GM12864 (cell line): Measurements from ENCODE around the gene FAM131A.

Source experiments
- DNase-seq: peaks from one replicate; pipeline ENCODE4 v3.0.0-alpha.2; 2011; ENCODE audit warnings: low read depth
- H3K4me3 ChIP-seq: 2 replicates; pipeline ENCODE4 v1.5.1; 2011; ENCODE audit warnings: mild to moderate bottlenecking, low read depth, low read length, control low read depth
- CTCF ChIP-seq: IDR thresholded peaks from 2 replicates; pipeline ENCODE4 v1.5.1; 2011; ENCODE audit warnings: low read depth, mild to moderate bottlenecking, moderate library complexity, low read length, control low read depth, inconsistent platforms; ENCODE audit errors: missing control alignments

Gene FAM131A

GRCh38 chr3:184345317-184346144, 8.1 kb downstream of the FAM131A start:
- no peak overlapping the region for H3K4me3 ChIP-seq
- DNase-seq, result no peak
- peak; percentile 56 for TF ChIP-seq CTCF

GRCh38 chr3:184346480-184347190, 9.2 kb downstream of the FAM131A start:
- DNase-seq, result no peak
- TF ChIP-seq CTCF, result no peak
- no peak overlapping the region for H3K4me3 ChIP-seq

- H3K4me3 ChIP-seq, result no peak overlapping the region
- TF ChIP-seq CTCF, result no peak
- DNase-seq, result no peak
Measured at GRCh38 chr3:184347321-184348056, 10.1 kb downstream of the FAM131A start.

GRCh38 chr3:184348057-184348382, 10.6 kb downstream of the FAM131A start:
- no peak overlapping the region for H3K4me3 ChIP-seq
- no peak for DNase-seq
- TF ChIP-seq CTCF, result no peak

GRCh38 chr3:184349563-184350470, 12.4 kb downstream of the FAM131A start:
- no peak for TF ChIP-seq CTCF
- DNase-seq, result no peak
- H3K4me3 ChIP-seq, result no peak overlapping the region

- no peak overlapping the region for H3K4me3 ChIP-seq
- no peak for DNase-seq
- TF ChIP-seq CTCF, result no peak
Measured at GRCh38 chr3:184350618-184351017, 13.2 kb downstream of the FAM131A start.
